Superior temporal gyrus (tissue), 1 donor: ENCODE data around the gene UGT1A6.

Source experiments
- DNase-seq: peaks from one replicate; pipeline ENCODE4 v3.0.0-alpha.2; 2016; ENCODE audit errors: extremely low spot score

Gene UGT1A6

DNA sequence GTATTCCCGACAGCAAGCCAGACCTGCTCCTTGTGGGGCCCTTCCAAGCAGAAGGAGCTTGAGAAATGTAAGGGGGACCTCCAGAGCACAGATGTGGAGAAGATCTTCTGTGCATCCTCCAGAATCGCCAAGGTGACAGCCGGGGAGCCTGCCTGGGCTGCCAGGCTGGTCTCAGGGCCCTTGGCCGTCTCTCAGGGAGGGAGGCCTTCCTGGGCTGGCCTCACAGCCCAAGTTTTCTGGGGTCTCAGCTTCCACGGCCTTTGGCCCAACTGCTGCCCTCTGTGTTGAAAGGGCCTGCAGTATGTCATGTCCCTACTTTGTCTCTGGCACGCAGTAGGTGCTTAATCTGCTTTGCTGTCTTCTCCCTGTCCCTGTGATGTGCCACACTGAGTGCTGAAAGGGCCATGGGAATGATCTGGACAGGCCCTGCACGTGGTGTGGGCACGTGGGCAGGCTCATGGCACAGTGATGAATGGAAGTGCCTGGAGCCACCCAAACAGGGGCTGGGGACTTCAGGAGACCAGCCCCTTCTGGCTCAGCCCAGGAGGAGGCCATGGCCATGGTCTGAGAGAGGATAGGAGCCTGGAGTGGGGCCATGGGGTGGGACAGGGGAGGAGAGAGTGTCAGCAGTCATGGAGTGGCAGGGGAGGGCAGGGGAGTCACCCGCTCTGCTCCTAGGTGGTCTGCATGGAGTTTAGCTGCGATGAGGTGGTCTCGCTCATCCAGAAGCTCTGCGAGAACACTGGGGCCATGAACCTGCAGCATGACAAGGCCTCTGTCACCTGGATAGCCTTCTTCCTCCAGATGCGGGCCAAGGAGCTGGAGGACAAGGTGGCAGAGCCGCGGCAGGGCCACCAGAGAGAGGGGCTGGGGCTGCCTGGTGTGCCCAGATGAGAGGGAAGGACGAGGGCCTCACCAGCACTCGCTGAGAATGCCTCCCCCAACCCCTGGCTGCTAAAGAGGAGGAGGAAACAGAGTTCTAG lies 126.2 kb downstream of the UGT1A6 start:
- DNase-seq, result no peak

DNA sequence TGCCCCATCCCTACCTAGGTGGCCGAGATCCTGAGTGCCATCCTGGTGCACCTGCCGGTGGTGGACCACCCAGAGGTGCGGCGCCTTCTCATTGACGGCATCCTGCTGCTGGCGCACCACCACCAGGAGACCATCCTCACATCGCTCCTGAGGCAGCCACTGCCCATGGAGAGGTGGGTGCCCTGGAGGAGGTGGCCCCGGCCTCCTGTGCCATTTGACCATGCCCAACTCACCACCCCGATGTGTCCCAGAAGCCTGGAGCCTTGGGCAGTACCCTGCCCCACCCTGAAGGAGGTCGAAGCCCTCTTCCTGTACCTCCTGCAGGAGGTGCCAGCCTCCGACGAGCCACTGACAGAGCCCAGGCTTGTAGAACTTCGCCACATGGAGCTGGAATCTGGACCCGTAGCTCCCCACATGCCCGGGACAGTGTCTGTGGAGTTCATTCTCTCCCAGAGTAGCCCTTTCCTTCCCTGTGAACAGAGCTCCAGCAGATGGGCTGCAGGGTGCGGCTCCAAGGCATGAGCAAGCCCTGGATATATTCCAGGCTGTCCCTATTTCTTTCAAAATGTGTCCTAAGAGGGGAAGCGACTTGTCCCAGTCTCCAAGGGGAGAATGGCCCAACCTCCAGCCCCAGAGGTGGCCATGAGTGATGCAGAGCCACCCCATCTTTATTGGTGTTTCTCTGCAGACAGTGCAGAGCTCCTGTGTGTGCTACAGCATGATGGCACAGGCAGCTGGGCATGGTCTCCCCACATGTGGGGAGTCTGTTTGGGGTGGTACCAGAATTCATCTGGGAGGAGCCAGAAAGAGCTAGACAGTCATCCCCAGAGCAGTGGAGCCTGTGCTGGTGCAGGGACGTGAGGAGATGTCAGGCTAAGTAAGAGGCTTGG lies 127.4 kb downstream of the UGT1A6 start:
- no peak for DNase-seq

DNA sequence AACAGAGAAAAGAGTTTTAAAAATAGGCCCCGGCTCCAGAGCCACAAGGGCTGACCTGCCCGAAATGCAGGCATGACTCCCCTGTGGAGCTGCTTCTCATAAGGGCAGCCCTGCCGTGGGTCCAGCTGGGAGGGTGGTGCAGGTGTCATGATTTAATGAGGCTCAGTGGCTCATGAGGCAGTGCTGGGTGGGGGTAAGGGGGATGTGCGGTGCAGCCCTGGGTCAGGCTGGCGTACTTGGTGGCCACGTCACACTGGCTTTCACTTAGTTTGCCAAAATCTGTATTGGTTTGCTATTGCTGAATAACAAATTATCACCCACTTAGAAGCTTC lies 128.1 kb downstream of the UGT1A6 start:
- DNase-seq, result no peak

DNA sequence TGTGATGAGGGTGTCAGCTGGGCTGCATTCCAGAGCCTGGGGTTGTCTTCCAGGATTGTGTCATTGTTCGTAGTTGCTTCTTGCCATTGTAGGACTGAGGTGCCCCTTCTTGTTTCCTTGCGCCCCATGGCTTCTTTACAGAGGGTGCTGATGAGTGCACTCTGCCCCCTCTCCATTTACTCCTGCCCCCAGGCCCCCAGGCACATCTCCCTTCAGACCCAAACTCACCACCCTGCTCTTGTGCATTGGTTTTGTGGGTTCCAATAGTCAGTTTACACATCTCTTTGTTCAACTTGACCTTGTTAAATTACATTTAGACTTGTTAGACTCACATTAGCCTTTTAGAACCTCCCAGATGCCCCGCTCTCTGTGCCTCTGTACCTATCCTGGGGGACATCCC lies 128.5 kb downstream of the UGT1A6 start:
- no peak for DNase-seq

DNA sequence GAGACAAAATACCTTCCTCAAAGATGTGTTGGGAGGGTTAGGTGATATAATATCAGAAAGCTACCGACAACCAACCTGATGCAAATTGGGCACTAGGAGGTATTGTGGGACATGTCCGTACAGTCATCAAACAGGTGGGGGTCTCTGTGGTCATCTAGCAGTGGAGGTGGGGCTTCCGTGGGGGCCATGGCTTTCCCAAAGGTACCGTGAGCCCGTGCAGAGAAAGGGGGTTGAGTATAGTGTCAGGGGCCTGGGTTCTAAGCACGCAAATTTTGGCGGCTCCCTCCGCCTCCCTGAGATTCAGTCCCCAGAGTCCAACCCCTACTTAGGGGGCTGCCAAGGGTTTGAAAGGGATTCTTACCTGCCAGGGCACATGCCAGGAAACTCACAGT lies 129.0 kb downstream of the UGT1A6 start:
- DNase-seq, result no peak

DNA sequence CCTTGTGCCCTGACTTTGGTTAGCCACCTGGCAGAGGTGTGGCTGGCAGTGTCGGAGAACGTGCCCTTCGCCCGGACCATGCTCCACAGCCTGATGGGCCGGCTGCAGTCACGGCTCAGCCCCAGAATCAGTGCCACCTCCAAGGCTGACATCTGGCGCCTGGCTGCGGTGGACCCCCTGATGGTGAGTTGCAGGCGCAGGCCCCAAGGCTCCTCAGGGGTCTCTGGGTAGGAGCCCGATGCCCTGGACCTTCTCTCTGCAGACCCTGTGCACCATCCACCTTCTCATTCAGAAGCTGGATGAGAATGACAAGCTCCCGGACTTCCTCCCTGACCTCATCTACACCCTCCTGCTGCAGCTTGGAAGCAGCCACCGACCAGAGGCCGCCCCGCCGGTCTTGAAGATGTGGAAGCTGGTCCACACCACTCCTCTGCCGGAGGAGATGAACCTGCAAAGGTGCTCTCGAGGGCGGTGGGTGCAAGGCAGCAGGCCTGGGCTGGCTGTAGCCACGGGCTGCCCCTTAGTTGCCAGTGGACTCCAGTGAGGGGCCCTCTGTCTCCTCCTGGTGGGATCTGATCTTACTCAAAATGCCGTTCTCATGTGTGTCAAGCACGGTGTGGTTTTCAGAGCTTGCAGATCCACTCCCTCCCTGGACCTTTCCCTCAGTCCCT lies 129.5 kb downstream of the UGT1A6 start:
- no peak for DNase-seq
